Smooth muscle cell (in vitro differentiated cells): ENCODE measurements around the gene ZNF277. TPM values are rescaled to one million over a fixed set of nuclear protein-coding genes. Genes with fewer than 3 reads are reported as not detected.

Experiments
- DNase-seq: peaks from one replicate; lab custom pipeline; 2025; ENCODE audit not compliant: unreplicated experiment; lab: John Stamatoyannopoulos, UW
- H2AFZ ChIP-seq: fragments of 200-600 bp; sonication (generic); 2 replicates; pipeline ENCODE4 v1.6.0; 2016; ENCODE audit warnings: antibody characterized with exemption, low read depth, mild to moderate bottlenecking
- H3F3A ChIP-seq: fragments of 200-600 bp; sonication (generic); 2 replicates; pipeline ENCODE4 v1.6.0; 2017; ENCODE audit warnings: antibody characterized with exemption, low read depth
- H3K27ac ChIP-seq: fragments of 200-600 bp; sonication (generic); 2 replicates; pipeline ENCODE4 v1.5.1; 2016; ENCODE audit warnings: low read depth, mild to moderate bottlenecking
- H3K27me3 ChIP-seq: fragments of 200-600 bp; sonication (generic); 2 replicates; pipeline ENCODE4 v1.6.1; 2016; ENCODE audit warnings: low read depth, mild to moderate bottlenecking
- H3K36me3 ChIP-seq: fragments of 200-600 bp; sonication (generic); 2 replicates; pipeline ENCODE4 v1.5.1; 2016; ENCODE audit warnings: low read depth
- H3K4me1 ChIP-seq: fragments of 200-600 bp; sonication (generic); 2 replicates; pipeline ENCODE4 v1.5.1; 2016; ENCODE audit warnings: low read depth
- H3K4me2 ChIP-seq: fragments of 200-600 bp; sonication (generic); 2 replicates; pipeline ENCODE4 v1.6.0; 2016; ENCODE audit warnings: mild to moderate bottlenecking
- H3K4me3 ChIP-seq: fragments of 200-600 bp; sonication (generic); 2 replicates; pipeline ENCODE4 v1.5.1; 2016; ENCODE audit warnings: mild to moderate bottlenecking
- H3K79me2 ChIP-seq: fragments of 200-600 bp; sonication (generic); 2 replicates; pipeline ENCODE4 v1.6.0; 2016; ENCODE audit warnings: low read depth, mild to moderate bottlenecking
- H3K9ac ChIP-seq: fragments of 200-600 bp; sonication (generic); 2 replicates; pipeline ENCODE4 v1.6.0; 2016; ENCODE audit warnings: low read depth
- H3K9me3 ChIP-seq: fragments of 200-600 bp; sonication (generic); replicated peaks from 2 replicates; pipeline ENCODE4 v1.5.1; 2016; ENCODE audit warnings: low read depth
- H4K20me1 ChIP-seq: fragments of 200-600 bp; sonication (generic); 2 replicates; pipeline ENCODE4 v1.6.0; 2016; ENCODE audit warnings: low read depth
- WGBS: methylation state at CpG from one replicate; pipeline ENCODE4 v1.1.7; 2016; ENCODE audit warnings: low lambda C conversion rate; 5-methylcytosine and 5-hydroxymethylcytosine counted together
- polyA plus RNA-seq: library from polyadenylated mRNA; unstranded; fragments of >200 nt; fragmentation: Nextera tagmentation; extraction: Ambion mirVana; gene quantifications from 2 replicates; pipeline ENCODE4 v1.2.1, GENCODE V29; 2016
- total RNA-seq: library from RNA; depleted of rRNA; stranded (reverse); fragments of >200 nt; gene quantifications from 2 replicates; pipeline ENCODE4 v1.2.3, GENCODE V29; 2014
- TF ChIP-seq, protein P1 (sequence below): fragments of 200-600 bp; sonication (generic); IDR thresholded peaks from 2 replicates; pipeline ENCODE4 v1.5.1; 2017; ENCODE audit warnings: borderline replicate concordance, mild to moderate bottlenecking, antibody characterized with exemption; ENCODE audit not compliant: insufficient read depth, poor library complexity, severe bottlenecking

The ZNF277 gene
- total and polyA plus RNA-seq, 2 experiments from 2014 or later = 8.4 to 28.0 TPM

GRCh38 chr7:112365551-112365950 is 159.1 kb downstream of the ZNF277 start:
- Histone ChIP-seq H3K27me3 (no peaks in the 10 kb centered on the region), H2AFZ (no peak overlapping the region), H3K79me2 (no peaks in the 10 kb centered on the region), H3K4me2 (no peak overlapping the region), H3K9ac (no peak overlapping the region), H3K9me3 (no peaks in the 10 kb centered on the region), H3K27ac (no peak overlapping the region), H3F3A (no peaks in the 10 kb centered on the region), H4K20me1 (no peaks in the 10 kb centered on the region), H3K4me3 (no peak overlapping the region), H3K4me1 (peaks cover 11% of the 10 kb centered on the region), H3K36me3 (no peaks in the 10 kb centered on the region)
- DNase-seq = no peak
- TF ChIP-seq, protein P1, sequence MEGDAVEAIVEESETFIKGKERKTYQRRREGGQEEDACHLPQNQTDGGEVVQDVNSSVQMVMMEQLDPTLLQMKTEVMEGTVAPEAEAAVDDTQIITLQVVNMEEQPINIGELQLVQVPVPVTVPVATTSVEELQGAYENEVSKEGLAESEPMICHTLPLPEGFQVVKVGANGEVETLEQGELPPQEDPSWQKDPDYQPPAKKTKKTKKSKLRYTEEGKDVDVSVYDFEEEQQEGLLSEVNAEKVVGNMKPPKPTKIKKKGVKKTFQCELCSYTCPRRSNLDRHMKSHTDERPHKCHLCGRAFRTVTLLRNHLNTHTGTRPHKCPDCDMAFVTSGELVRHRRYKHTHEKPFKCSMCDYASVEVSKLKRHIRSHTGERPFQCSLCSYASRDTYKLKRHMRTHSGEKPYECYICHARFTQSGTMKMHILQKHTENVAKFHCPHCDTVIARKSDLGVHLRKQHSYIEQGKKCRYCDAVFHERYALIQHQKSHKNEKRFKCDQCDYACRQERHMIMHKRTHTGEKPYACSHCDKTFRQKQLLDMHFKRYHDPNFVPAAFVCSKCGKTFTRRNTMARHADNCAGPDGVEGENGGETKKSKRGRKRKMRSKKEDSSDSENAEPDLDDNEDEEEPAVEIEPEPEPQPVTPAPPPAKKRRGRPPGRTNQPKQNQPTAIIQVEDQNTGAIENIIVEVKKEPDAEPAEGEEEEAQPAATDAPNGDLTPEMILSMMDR = no peak
- 95% methylated on average over 3 of the region's 3 CpGs for WGBS

DNA sequence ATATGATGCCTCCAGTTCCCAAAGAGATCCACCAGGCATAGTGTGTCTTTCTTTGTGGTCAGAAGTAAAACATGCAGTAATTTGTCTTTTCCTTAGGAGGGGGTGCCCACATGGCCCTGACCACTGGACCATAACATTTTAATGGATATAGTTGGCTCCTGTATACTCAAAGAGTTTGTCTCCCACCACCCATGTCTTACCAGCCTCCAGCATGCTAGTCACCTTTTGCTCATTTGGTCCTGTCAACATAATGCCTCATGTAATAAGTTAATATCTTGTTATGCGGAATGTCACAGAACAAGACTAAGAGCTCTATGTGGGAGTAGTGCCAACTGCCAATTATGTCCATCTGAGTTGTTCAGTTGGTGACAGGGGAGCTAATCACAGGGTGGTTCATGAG is 160.4 kb downstream of the ZNF277 start:
- Histone ChIP-seq H3K9ac (no peak overlapping the region), H3K27me3 (no peaks in the 10 kb centered on the region)
- 96% methylated on average over 1 of the region's 1 CpG for WGBS

DNA sequence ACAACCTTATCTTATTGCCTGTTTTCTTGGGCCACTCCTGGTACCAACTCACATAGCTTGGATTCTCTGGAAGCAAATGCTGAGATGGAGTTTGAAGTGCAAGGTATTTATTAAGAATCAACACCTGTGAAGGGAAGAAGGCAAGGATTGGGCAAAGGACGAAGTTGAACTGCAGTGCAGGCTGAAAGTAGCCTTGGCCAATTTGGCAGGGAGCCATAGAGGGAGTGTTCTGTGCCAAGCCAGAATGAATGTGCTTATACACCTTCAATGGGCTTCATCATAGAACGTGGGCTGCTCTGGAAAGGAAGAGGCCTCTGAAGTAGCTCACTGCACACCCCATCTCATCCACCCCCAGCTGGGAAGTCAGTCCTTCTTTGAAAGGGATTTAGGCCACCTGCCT is 163.9 kb downstream of the ZNF277 start:
- Histone ChIP-seq H3K9me3 (no peaks in the 10 kb centered on the region), H3K36me3 (no peaks in the 10 kb centered on the region), H4K20me1 (no peaks in the 10 kb centered on the region), H3F3A (no peaks in the 10 kb centered on the region), H3K79me2 (no peaks in the 10 kb centered on the region), H3K27ac (no peak overlapping the region), H3K4me3 (no peak overlapping the region), H3K4me2 (no peak overlapping the region), H2AFZ (no peak overlapping the region), H3K27me3 (no peaks in the 10 kb centered on the region), H3K4me1 (no peaks in the 10 kb centered on the region), H3K9ac (no peak overlapping the region)
- TF ChIP-seq, protein P1 = no peak
- 71% methylated on average over 2 of the region's 2 CpGs for WGBS
- no peak for DNase-seq

More for the DNA sequence above, 160.4 kb downstream of the ZNF277 start:
- peaks cover 11% of the 10 kb centered on the region for H3K4me1 ChIP-seq
- DNase-seq = no peak
- no peaks in the 10 kb centered on the region for H3K9me3 ChIP-seq
- no peak overlapping the region for H3K27ac ChIP-seq
- H3K4me3 ChIP-seq = no peak overlapping the region
- TF ChIP-seq, protein P1 = no peak
- no peaks in the 10 kb centered on the region for H3K79me2 ChIP-seq
- H3F3A ChIP-seq = no peaks in the 10 kb centered on the region
- no peak overlapping the region for H2AFZ ChIP-seq
- H4K20me1 ChIP-seq = no peaks in the 10 kb centered on the region
- H3K4me2 ChIP-seq = no peak overlapping the region
- H3K36me3 ChIP-seq = no peaks in the 10 kb centered on the region

- no peak for DNase-seq
- H3K4me1 ChIP-seq = no peaks in the 10 kb centered on the region
- H3K4me2 ChIP-seq = no peak overlapping the region
- H4K20me1 ChIP-seq = no peaks in the 10 kb centered on the region
- no peaks in the 10 kb centered on the region for H3K9me3 ChIP-seq
- H3K4me3 ChIP-seq = no peak overlapping the region
- H2AFZ ChIP-seq = no peak overlapping the region
- no peaks in the 10 kb centered on the region for H3K27me3 ChIP-seq
- no peaks in the 10 kb centered on the region for H3K79me2 ChIP-seq
- no peaks in the 10 kb centered on the region for H3K36me3 ChIP-seq
- H3F3A ChIP-seq = no peaks in the 10 kb centered on the region
- H3K27ac ChIP-seq = no peak overlapping the region
- WGBS = 70% methylated on average over 2 of the region's 2 CpGs
- TF ChIP-seq, protein P1 = no peak
- H3K9ac ChIP-seq = no peak overlapping the region
Measured at GRCh38 chr7:112371701-112372100, 165.2 kb downstream of the ZNF277 start.
